Erythroblast (primary cell): ENCODE data around the gene SPATS2L.

Experiments used
- DNase-seq, 2 experiments: peaks; one replicate each; lab custom pipeline; 2025; lab: John Stamatoyannopoulos, UW
- GATA1 ChIP-seq: IDR thresholded peaks from 2 replicates; pipeline ENCODE4 v1.6.1; 2011; ENCODE audit warnings: low read depth, mild to moderate bottlenecking, control low read depth, low read length, moderate library complexity
- POLR2A ChIP-seq: IDR thresholded peaks from 2 replicates; pipeline ENCODE4 v1.6.1; 2011; ENCODE audit warnings: mild to moderate bottlenecking, low read length

Gene SPATS2L

GRCh38 chr2:200453142-200453852 lies 146.8 kb downstream of the SPATS2L start:
- TF ChIP-seq GATA1 (no peak), POLR2A (no peak)
- no peak for DNase-seq

GRCh38 chr2:200453853-200454534 lies 147.5 kb downstream of the SPATS2L start:
- DNase-seq: no peak
- TF ChIP-seq GATA1: no peak
- no peak for TF ChIP-seq POLR2A

- DNase-seq: no peak
Measured at GRCh38 chr2:200454927-200455801, 148.7 kb downstream of the SPATS2L start.

GRCh38 chr2:200455958-200456421 lies 149.5 kb downstream of the SPATS2L start:
- peak in 1 of 2 experiments; percentile 17 for DNase-seq

More at GRCh38 chr2:200454927-200455801, 148.7 kb downstream of the SPATS2L start:
- TF ChIP-seq POLR2A: no peak
- TF ChIP-seq GATA1: no peak

GRCh38 chr2:200456567-200456966 lies 150.1 kb downstream of the SPATS2L start:
- no peak for DNase-seq
- TF ChIP-seq POLR2A: no peak
- no peak for TF ChIP-seq GATA1

More at GRCh38 chr2:200455958-200456421, 149.5 kb downstream of the SPATS2L start:
- TF ChIP-seq GATA1: no peak
- TF ChIP-seq POLR2A: no peak

- DNase-seq: no peak
- TF ChIP-seq GATA1: no peak
- no peak for TF ChIP-seq POLR2A
Measured at GRCh38 chr2:200459101-200459500, 152.6 kb downstream of the SPATS2L start.

GRCh38 chr2:200461846-200462710 lies 155.6 kb downstream of the SPATS2L start:
- DNase-seq: no peak
- TF ChIP-seq GATA1 (no peak), POLR2A (no peak)

GRCh38 chr2:200463452-200463851 lies 157.0 kb downstream of the SPATS2L start:
- no peak for TF ChIP-seq POLR2A
- TF ChIP-seq GATA1: no peak
- no peak for DNase-seq

- TF ChIP-seq POLR2A: no peak
- no peak for TF ChIP-seq GATA1
- no peak for DNase-seq
Measured at GRCh38 chr2:200466425-200467418, 160.2 kb downstream of the SPATS2L start.

GRCh38 chr2:200467806-200468681 lies 161.6 kb downstream of the SPATS2L start:
- TF ChIP-seq POLR2A: no peak
- TF ChIP-seq GATA1: no peak

More at GRCh38 chr2:200467806-200468681, 161.6 kb downstream of the SPATS2L start:
- DNase-seq: no peak
